Endothelial cell of umbilical vein (primary cell): Measurements from ENCODE around the gene DENND4C. TPM values are rescaled to one million over a fixed set of nuclear protein-coding genes. Genes with fewer than 3 reads are reported as not detected.

Experiments used
- BruUV-seq: library from RNA; stranded (reverse); fragments of 400-500 nt; replicated peaks from 2 replicates; lab custom pipeline; 2021; lab: Mats Ljungman, UMichigan
- CTCF ChIA-PET: fragments of 300-600, 350-600 bp; sonication (Branson Sonifier 250); formaldehyde crosslinking; loops from one replicate; lab custom pipeline; 2021; ENCODE audit warnings: antibody characterized with exemption, inconsistent platforms; lab: Charles Lee
- POLR2A ChIA-PET: fragments of 300-600, 350-600 bp; sonication (Branson Sonifier 250); formaldehyde crosslinking; loops from one replicate; lab custom pipeline; 2021; ENCODE audit warnings: antibody characterized with exemption, inconsistent platforms; lab: Charles Lee
- DNase-seq: peaks from one replicate; pipeline ENCODE4 v3.0.0-alpha.2; 2011; ENCODE audit warnings: low read depth, low spot score
- FAIRE-seq: peaks from 2 replicates; lab custom pipeline; 2011; peaks lifted over from hg19 to GRCh38; lab: Jason Lieb, UNC
- H2AFZ ChIP-seq: 2 replicates; pipeline ENCODE4 v1.6.0; 2012; ENCODE audit warnings: low read depth, low read length, control low read depth, inconsistent platforms
- H3K27ac ChIP-seq: 2 replicates; pipeline ENCODE4 v1.5.1; 2011; ENCODE audit warnings: low read depth, mild to moderate bottlenecking, control low read depth, low read length, moderate library complexity; ENCODE audit not compliant: insufficient read depth
- H3K27me3 ChIP-seq, 2 experiments: 2 replicates each; pipeline versions ENCODE4 v1.6.0 to v1.6.1; 2011; ENCODE audit warnings: low read length in 2 of 2, mixed read lengths in 1 of 2; ENCODE audit not compliant: control insufficient read depth in 2 of 2, insufficient read depth in 2 of 2
- H3K36me3 ChIP-seq, 2 experiments: 2 replicates in 1 of 2; 3 replicates in 1 of 2; pipeline ENCODE4 v1.5.1; 2011; ENCODE audit warnings: low read length in 2 of 2, mild to moderate bottlenecking in 1 of 2, moderate library complexity in 1 of 2; ENCODE audit not compliant: control insufficient read depth in 2 of 2, insufficient read depth in 2 of 2; ENCODE audit errors: extremely low read depth in 1 of 2
- H3K4me1 ChIP-seq: 3 replicates; pipeline ENCODE4 v1.5.1; 2011; ENCODE audit warnings: mild to moderate bottlenecking, low read length; ENCODE audit not compliant: control insufficient read depth, insufficient read depth; ENCODE audit errors: extremely low read depth
- H3K4me2 ChIP-seq: 2 replicates; pipeline ENCODE4 v1.6.1; 2011; ENCODE audit warnings: low read length, control low read depth, mixed read lengths; ENCODE audit not compliant: insufficient read depth
- H3K4me3 ChIP-seq, 3 experiments: fragments of 200-600 bp in 1 of 3; sonication (generic), shearing (Covaris generic) in 1 of 3; replicated peaks in 1 of 3; 2 replicates each; pipeline ENCODE4 v1.5.1; 2011 to 2016; ENCODE audit warnings: control low read depth in 3 of 3, low read length in 3 of 3, mild to moderate bottlenecking in 2 of 3, inconsistent platforms in 1 of 3, low read depth in 1 of 3, moderate library complexity in 1 of 3; ENCODE audit not compliant: insufficient read depth in 1 of 3
- H3K79me2 ChIP-seq: 2 replicates; pipeline ENCODE4 v1.6.0; 2012; ENCODE audit warnings: low read length, inconsistent platforms; ENCODE audit not compliant: control insufficient read depth, insufficient read depth
- H3K9ac ChIP-seq: replicated peaks from 2 replicates; pipeline ENCODE3; 2011; ENCODE audit warnings: low read length, control low read depth; ENCODE audit not compliant: insufficient read depth; ENCODE audit errors: extremely low read depth
- H3K9me1 ChIP-seq: replicated peaks from 3 replicates; pipeline ENCODE4 v1.6.0; 2011; ENCODE audit warnings: mild to moderate bottlenecking, low read length; ENCODE audit not compliant: control insufficient read depth, insufficient read depth; ENCODE audit errors: extremely low read depth
- H3K9me3 ChIP-seq: replicated peaks from 2 replicates; pipeline ENCODE4 v1.5.1; 2012; ENCODE audit warnings: low read length, inconsistent platforms; ENCODE audit not compliant: control insufficient read depth, insufficient read depth
- H4K20me1 ChIP-seq: replicated peaks from 2 replicates; pipeline ENCODE3; 2011; ENCODE audit warnings: mild to moderate bottlenecking, low read length; ENCODE audit not compliant: control insufficient read depth, insufficient read depth; ENCODE audit errors: extremely low read depth
- CTCF ChIP-seq, 2 donors: IDR thresholded peaks; 1 replicate in 1 of 2; 2 replicates in 1 of 2; pipeline ENCODE4 v1.5.1; 2011; ENCODE audit warnings: low read length in 2 of 2, mild to moderate bottlenecking in 2 of 2, moderate library complexity in 2 of 2, control low read depth in 1 of 2, inconsistent platforms in 1 of 2, low read depth in 1 of 2; ENCODE audit not compliant: insufficient read depth in 1 of 2; ENCODE audit errors: extremely low read depth in 1 of 2
- EZH2 ChIP-seq: IDR thresholded peaks from 2 replicates; pipeline ENCODE4 v1.6.1; 2012; ENCODE audit warnings: borderline replicate concordance, low read depth, mild to moderate bottlenecking, moderate library complexity, low read length, inconsistent platforms; ENCODE audit not compliant: severe bottlenecking
- FOS ChIP-seq: IDR thresholded peaks from 2 replicates; pipeline ENCODE4 v1.6.1; 2011; ENCODE audit warnings: mild to moderate bottlenecking, low read length, moderate library complexity, borderline replicate concordance; ENCODE audit not compliant: insufficient read depth
- GATA2 ChIP-seq: IDR thresholded peaks from 2 replicates; pipeline ENCODE4 v1.7.0; 2011; ENCODE audit warnings: low read depth, mild to moderate bottlenecking, moderate library complexity, mixed read lengths, low read length; ENCODE audit not compliant: insufficient read length, insufficient read depth
- JUN ChIP-seq: IDR thresholded peaks from 2 replicates; pipeline ENCODE4 v1.6.1; 2011; ENCODE audit warnings: borderline replicate concordance, low read depth; ENCODE audit not compliant: insufficient read length, insufficient read depth
- MAX ChIP-seq: IDR thresholded peaks from 2 replicates; pipeline ENCODE4 v1.6.1; 2011; ENCODE audit not compliant: insufficient read depth, insufficient read length
- MYC ChIP-seq: IDR thresholded peaks from one replicate; pipeline ENCODE4 v1.6.1; 2011; ENCODE audit warnings: mild to moderate bottlenecking, low read depth, low read length
- POLR2A ChIP-seq: IDR thresholded peaks from 2 replicates; pipeline ENCODE4 v1.6.1; 2012; ENCODE audit warnings: low read depth, mild to moderate bottlenecking, control low read depth, low read length
- POLR2AphosphoS5 ChIP-seq: IDR thresholded peaks from 2 replicates; pipeline ENCODE4 v1.6.1; 2012; ENCODE audit warnings: low read depth, mild to moderate bottlenecking, control low read depth, low read length, moderate library complexity; ENCODE audit not compliant: insufficient read depth
- dilution Hi-C: fragments of 300-500 bp; cut with MboI; formaldehyde crosslinking; loops from one replicate; pipeline ENCODE4 v1.15.0; 2019; ENCODE audit warnings: low sequenced_read_pairs; ENCODE audit not compliant: extremely low pct_ligation_motif_present
- intact Hi-C: fragments of 100-400 bp; cut with micrococcal nuclease; formaldehyde crosslinking; loops from one replicate; pipeline ENCODE4 v1.10.0; 2022
- polyA plus RNA-seq, 4 experiments: library from polyadenylated mRNA; depleted of rRNA in 3 of 4; stranded (reverse) in 3 of 4; unstranded in 1 of 4; fragments of >200 nt; gene quantifications; 2 replicates each; pipeline versions ENCODE4 v1.2.1 to v1.2.3, GENCODE V29; 2011 to 2012; ENCODE audit warnings: missing spikeins in 1 of 4
- total RNA-seq: library from RNA; stranded (reverse); gene quantifications from 2 replicates; pipeline ENCODE4 v1.2.3, GENCODE V29; 2021

Gene DENND4C
- total and polyA plus RNA-seq, 2 donors (not counting 3 experiments of a cell fraction or from before 2014, with no cell fraction given) = 9.6 to 36.8 TPM

- H3K4me2 ChIP-seq = no peak overlapping the region
- H2AFZ ChIP-seq = no peak overlapping the region
- BruUV-seq = no TSS peak
- no peak for DNase-seq
- H4K20me1 ChIP-seq = no peaks in the 10 kb centered on the region
- POLR2A ChIA-PET = no interaction called here
- FAIRE-seq = no peak
- H3K9me3 ChIP-seq = no peaks in the 10 kb centered on the region
- H3K27me3 ChIP-seq = no peaks in the 10 kb centered on the region
- CTCF ChIA-PET = interaction anchor here (1.2 to 1.5 kb wide), 2 partner anchors 97 to 99 kb away, joined by 3 to 6 read pairs; no protein-coding TSS in a partner anchor
- H3K9me1 ChIP-seq = no peaks in the 10 kb centered on the region
- no peak overlapping the region for H3K9ac ChIP-seq
- intact Hi-C loops = no loop called here
- no peaks in the 10 kb centered on the region for H3K4me1 ChIP-seq
- H3K27ac ChIP-seq = no peak overlapping the region
- H3K79me2 ChIP-seq = no peaks in the 10 kb centered on the region
- peaks cover 7 to 9% of the 10 kb centered on the region in 2 experiments for H3K36me3 ChIP-seq
- no peak for TF ChIP-seq POLR2AphosphoS5
- TF ChIP-seq EZH2 = no peak
- TF ChIP-seq CTCF (IDR thresholded peaks at IDR 0.05; ENCODE audit: extremely low read depth in 1 of 2, insufficient read depth in 1 of 2, low read depth in 1 of 2, low read length in 2 of 2) = no peak
- no peak for TF ChIP-seq MYC
- no peak for TF ChIP-seq POLR2A
- TF ChIP-seq MAX = no peak
- no peak for TF ChIP-seq JUN
- TF ChIP-seq GATA2 = no peak
- no peak for TF ChIP-seq FOS
- dilution Hi-C loops = no loop called here
- H3K4me3 ChIP-seq = no peak overlapping the region
Measured at GRCh38 chr9:19358701-19359100, 128.2 kb downstream of the DENND4C start.
